ENCODE data around the gene CAB39. TPM values are rescaled to one million over a fixed set of nuclear protein-coding genes. Genes with fewer than 3 reads are reported as not detected.

The CAB39 gene
- total and polyA plus RNA-seq, 5 experiments from 2014 or later = 62.5 to 107 (median 81.5) TPM

GRCh38 chr2:230674401-230674800 lies 38.2 kb upstream of the CAB39 start:
- H3K27me3 Mint-ChIP-seq = no peaks in the 10 kb centered on the region
- no peak for ATAC-seq
- no peaks in the 10 kb centered on the region for H3K36me3 Mint-ChIP-seq
- no peak overlapping the region for H3K4me3 Mint-ChIP-seq
- POLR2A ChIA-PET = no interaction called here
- no peak overlapping the region for H3K27ac Mint-ChIP-seq
- peaks cover 8 to 40% (median 23%) of the 10 kb centered on the region in 4 donors for H3K4me1 Mint-ChIP-seq
- DNase-seq = no peak
- peaks cover 0 to 3% (median 0%) of the 10 kb centered on the region in 9 donors for H3K9me3 Mint-ChIP-seq

GRCh38 chr2:230674966-230675672 lies 37.5 kb upstream of the CAB39 start:
- Mint-ChIP-seq H3K4me3 (no peak overlapping the region), H3K4me1 (peaks cover 7 to 38% (median 20%) of the 10 kb centered on the region in 4 donors), H3K27me3 (no peaks in the 10 kb centered on the region), H3K9me3 (peaks cover 0 to 3% (median 0%) of the 10 kb centered on the region in 9 donors), H3K27ac (no peak overlapping the region), H3K36me3 (no peaks in the 10 kb centered on the region)
- DNase-seq (no peak), ATAC-seq (no peak)
- POLR2A ChIA-PET = no interaction called here

GRCh38 chr2:230676546-230676945 lies 36.1 kb upstream of the CAB39 start:
- no peaks in the 10 kb centered on the region for H3K36me3 Mint-ChIP-seq
- ATAC-seq = no peak
- H3K27ac Mint-ChIP-seq = peak overlapping the region in 1 of 10 donors; percentile 38
- DNase-seq = no peak
- H3K9me3 Mint-ChIP-seq = peaks cover 0 to 3% (median 0%) of the 10 kb centered on the region in 9 donors
- POLR2A ChIA-PET = interaction anchor here (0.6 kb wide), 1 partner anchor 11 kb away, joined by 4 read pairs; no protein-coding TSS in a partner anchor
- no peaks in the 10 kb centered on the region for H3K27me3 Mint-ChIP-seq
- no peak overlapping the region for H3K4me3 Mint-ChIP-seq
- H3K4me1 Mint-ChIP-seq = peaks cover 12 to 35% (median 16%) of the 10 kb centered on the region in 4 donors

GRCh38 chr2:230677201-230677946 lies 35.3 kb upstream of the CAB39 start:
- H3K4me3 Mint-ChIP-seq = peak overlapping the region in 1 of 10 donors; percentile 4
- no peaks in the 10 kb centered on the region for H3K27me3 Mint-ChIP-seq
- H3K4me1 Mint-ChIP-seq = peaks cover 12 to 33% (median 17%) of the 10 kb centered on the region in 4 donors
- DNase-seq = no peak
- H3K9me3 Mint-ChIP-seq = peaks cover 0 to 3% (median 0%) of the 10 kb centered on the region in 9 donors
- no peaks in the 10 kb centered on the region for H3K36me3 Mint-ChIP-seq
- no peak for ATAC-seq
- H3K27ac Mint-ChIP-seq = no peak overlapping the region
- POLR2A ChIA-PET = interaction anchor here (0.6 kb wide), 1 partner anchor 10 kb away, joined by 4 read pairs; no protein-coding TSS in a partner anchor

GRCh38 chr2:230678018-230678417 lies 34.6 kb upstream of the CAB39 start:
- POLR2A ChIA-PET = interaction anchor here (0.9 kb wide), 1 partner anchor 20 kb away, joined by 3 read pairs; no protein-coding TSS in a partner anchor
- Mint-ChIP-seq H3K9me3 (peaks cover 0 to 3% (median 0%) of the 10 kb centered on the region in 9 donors), H3K27me3 (no peaks in the 10 kb centered on the region), H3K4me3 (no peak overlapping the region), H3K36me3 (no peaks in the 10 kb centered on the region), H3K4me1 (peaks cover 12 to 33% (median 17%) of the 10 kb centered on the region in 4 donors), H3K27ac (peak overlapping the region in 1 of 10 donors; percentile 51)
- no peak for DNase-seq
- ATAC-seq = no peak

GRCh38 chr2:230678451-230678850 lies 34.2 kb upstream of the CAB39 start:
- Mint-ChIP-seq H3K4me1 (peaks cover 12 to 33% (median 17%) of the 10 kb centered on the region in 4 donors), H3K27me3 (no peaks in the 10 kb centered on the region), H3K4me3 (no peak overlapping the region), H3K27ac (no peak overlapping the region), H3K36me3 (no peaks in the 10 kb centered on the region), H3K9me3 (peaks cover 0 to 3% (median 0%) of the 10 kb centered on the region in 9 donors)
- ATAC-seq = no peak
- DNase-seq = no peak
- POLR2A ChIA-PET = interaction anchor here (0.6 to 0.9 kb wide), 2 partner anchors 20 to 45 kb away, joined by 3 read pairs; no protein-coding TSS in a partner anchor

- H3K27ac Mint-ChIP-seq = peak overlapping the region in 2 of 10 donors; percentile 16 to 43
- H3K4me1 Mint-ChIP-seq = peaks cover 15 to 32% (median 22%) of the 10 kb centered on the region in 4 donors
- H3K4me3 Mint-ChIP-seq = no peak overlapping the region
- H3K27me3 Mint-ChIP-seq = no peaks in the 10 kb centered on the region
- POLR2A ChIA-PET = interaction anchor here (1.0 to 1.2 kb wide), 2 partner anchors 11 to 14 kb away, joined by 3 read pairs; no protein-coding TSS in a partner anchor
- no peaks in the 10 kb centered on the region for H3K36me3 Mint-ChIP-seq
- ATAC-seq (no peak), DNase-seq (no peak)
- peaks cover 0 to 3% (median 0%) of the 10 kb centered on the region in 9 donors for H3K9me3 Mint-ChIP-seq
Observed at GRCh38 chr2:230680463-230681170, 32.0 kb upstream of the CAB39 start.

GRCh38 chr2:230681171-230681545 lies 31.5 kb upstream of the CAB39 start:
- Mint-ChIP-seq H3K36me3 (no peaks in the 10 kb centered on the region), H3K4me3 (no peak overlapping the region), H3K9me3 (peaks cover 0 to 3% (median 0%) of the 10 kb centered on the region in 9 donors), H3K27ac (peak overlapping the region in 4 of 10 donors; percentile 4 to 43 (median 16)), H3K4me1 (peaks cover 16 to 28% (median 22%) of the 10 kb centered on the region in 4 donors), H3K27me3 (no peaks in the 10 kb centered on the region)
- DNase-seq (no peak), ATAC-seq (no peak)
- POLR2A ChIA-PET = interaction anchor here (1.0 to 1.2 kb wide), 2 partner anchors 11 to 15 kb away, joined by 3 read pairs; no protein-coding TSS in a partner anchor

GRCh38 chr2:230682546-230682945 lies 30.1 kb upstream of the CAB39 start:
- Mint-ChIP-seq H3K9me3 (peaks cover 0 to 2% (median 0%) of the 10 kb centered on the region in 9 donors), H3K36me3 (no peaks in the 10 kb centered on the region), H3K27ac (peak overlapping the region in 2 of 10 donors; percentile 33 to 68), H3K4me1 (peaks cover 15 to 21% (median 20%) of the 10 kb centered on the region in 4 donors), H3K27me3 (no peaks in the 10 kb centered on the region), H3K4me3 (no peak overlapping the region)
- DNase-seq (no peak), ATAC-seq (no peak)
- POLR2A ChIA-PET = no interaction called here

GRCh38 chr2:230684270-230685168 lies 28.1 kb upstream of the CAB39 start:
- ATAC-seq (no peak), DNase-seq (no peak)
- Mint-ChIP-seq H3K27ac (no peak overlapping the region), H3K4me1 (peaks cover 8 to 10% (median 9%) of the 10 kb centered on the region in 4 donors), H3K27me3 (no peaks in the 10 kb centered on the region), H3K4me3 (no peak overlapping the region), H3K36me3 (no peaks in the 10 kb centered on the region), H3K9me3 (no peaks in the 10 kb centered on the region)
- POLR2A ChIA-PET = interaction anchor here (0.6 to 0.9 kb wide), 3 partner anchors 21 to 216 kb away, joined by 3 to 4 read pairs (median 3); no protein-coding TSS in a partner anchor

- Mint-ChIP-seq H3K4me1 (peaks cover 8 to 12% (median 9%) of the 10 kb centered on the region in 4 donors), H3K27ac (no peak overlapping the region), H3K4me3 (no peak overlapping the region), H3K36me3 (no peaks in the 10 kb centered on the region), H3K9me3 (no peaks in the 10 kb centered on the region), H3K27me3 (no peaks in the 10 kb centered on the region)
- no peak for DNase-seq
- no peak for ATAC-seq
- POLR2A ChIA-PET = interaction anchor here (0.7 to 0.9 kb wide), 2 partner anchors 22 to 97 kb away, joined by 3 read pairs; no protein-coding TSS in a partner anchor
Observed at GRCh38 chr2:230685178-230685577, 27.5 kb upstream of the CAB39 start.
